HG03060 (cell line): ENCODE results near the gene TERB1.

Experiments
- ATAC-seq: cut with Tn5 transposase; IDR thresholded peaks from one replicate; pipeline ENCODE4 v1.9.1; 2021; ENCODE audit warnings: low read depth, moderate number of reproducible peaks; ENCODE audit not compliant: unreplicated experiment

The TERB1 gene

GRCh38 chr16:66801320-66802105, at the start of gene TERB1:
TERB1 (minus strand) TSS chr16:66801584; CDS start chr16:66796798, 4,786 bp downstream.
- ATAC-seq, result no peak

GRCh38 chr16:66850115-66850815, 48.9 kb upstream of the TERB1 start:
- no peak for ATAC-seq

DNA sequence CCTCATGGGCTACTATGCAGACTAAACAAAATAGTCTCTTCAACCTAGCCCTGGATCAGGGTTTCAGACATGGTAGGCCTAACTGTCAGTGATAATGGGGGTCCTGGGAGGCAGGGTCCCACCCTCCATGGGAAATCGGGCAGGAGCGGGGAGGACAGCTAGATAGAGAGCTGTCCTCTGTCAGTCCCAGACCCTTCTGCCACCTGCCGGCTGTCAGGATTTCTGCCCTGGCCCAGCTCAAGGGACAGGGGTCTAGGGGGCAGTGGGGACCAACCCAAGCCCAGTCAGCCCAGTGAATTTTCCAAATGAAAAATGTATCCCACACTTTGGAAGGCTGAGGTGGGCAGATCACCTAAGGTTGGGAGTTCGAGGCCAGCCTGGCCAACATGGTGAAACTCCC, 48.2 kb upstream of the TERB1 start:
- no peak for ATAC-seq

DNA sequence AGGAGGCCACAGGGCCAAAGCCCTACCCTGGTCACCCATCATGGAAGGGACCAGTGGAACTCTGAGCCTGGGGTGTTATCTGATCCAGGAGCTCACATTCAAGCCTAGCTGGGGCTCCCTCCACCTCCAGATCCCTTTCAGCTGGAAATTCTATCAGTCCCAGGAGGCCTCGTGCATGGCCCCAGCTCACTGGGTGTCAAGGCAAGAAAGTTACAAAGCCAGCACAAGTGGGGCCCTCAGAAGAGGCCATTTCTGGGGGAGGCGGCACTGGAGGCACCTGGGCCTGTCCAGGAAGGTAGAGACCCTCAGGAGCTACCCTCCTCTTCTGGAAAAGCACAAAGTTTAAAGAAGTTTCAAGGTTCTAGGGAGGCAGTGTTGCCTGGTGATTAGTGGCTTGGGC, 47.6 kb upstream of the TERB1 start:
- no peak for ATAC-seq

GRCh38 chr16:66848172-66848571, 46.8 kb upstream of the TERB1 start:
- no peak for ATAC-seq

- no peak for ATAC-seq
These were observed 46.2 kb upstream of the TERB1 start for GRCh38 chr16:66847533-66848067.

GRCh38 chr16:66846831-66847230, 45.4 kb upstream of the TERB1 start:
- no peak for ATAC-seq

- ATAC-seq, result no peak
These were observed 44.9 kb upstream of the TERB1 start for GRCh38 chr16:66846266-66846665.

GRCh38 chr16:66845791-66846221, 44.4 kb upstream of the TERB1 start:
- ATAC-seq, result no peak

- no peak for ATAC-seq
These were observed 43.7 kb upstream of the TERB1 start for GRCh38 chr16:66845080-66845410.

- ATAC-seq, result no peak
These were observed 43.1 kb upstream of the TERB1 start, which contains the start of gene CA7 for GRCh38 chr16:66844342-66845079. CA7 (plus strand) TSS chr16:66844414; CDS start chr16:66844488, 74 bp downstream.

GRCh38 chr16:66844009-66844341, 42.6 kb upstream of the TERB1 start:
- no peak for ATAC-seq

- ATAC-seq, result no peak
These were observed 41.8 kb upstream of the TERB1 start for GRCh38 chr16:66843191-66843590.

- ATAC-seq, result no peak
These were observed 41.4 kb upstream of the TERB1 start for GRCh38 chr16:66842765-66843164.

- ATAC-seq, result no peak
These were observed 40.0 kb upstream of the TERB1 start for GRCh38 chr16:66841366-66841765.

- no peak for ATAC-seq
These were observed 39.5 kb upstream of the TERB1 start for GRCh38 chr16:66840883-66841282.

GRCh38 chr16:66834746-66835145, 33.4 kb upstream of the TERB1 start:
- ATAC-seq, result no peak

DNA sequence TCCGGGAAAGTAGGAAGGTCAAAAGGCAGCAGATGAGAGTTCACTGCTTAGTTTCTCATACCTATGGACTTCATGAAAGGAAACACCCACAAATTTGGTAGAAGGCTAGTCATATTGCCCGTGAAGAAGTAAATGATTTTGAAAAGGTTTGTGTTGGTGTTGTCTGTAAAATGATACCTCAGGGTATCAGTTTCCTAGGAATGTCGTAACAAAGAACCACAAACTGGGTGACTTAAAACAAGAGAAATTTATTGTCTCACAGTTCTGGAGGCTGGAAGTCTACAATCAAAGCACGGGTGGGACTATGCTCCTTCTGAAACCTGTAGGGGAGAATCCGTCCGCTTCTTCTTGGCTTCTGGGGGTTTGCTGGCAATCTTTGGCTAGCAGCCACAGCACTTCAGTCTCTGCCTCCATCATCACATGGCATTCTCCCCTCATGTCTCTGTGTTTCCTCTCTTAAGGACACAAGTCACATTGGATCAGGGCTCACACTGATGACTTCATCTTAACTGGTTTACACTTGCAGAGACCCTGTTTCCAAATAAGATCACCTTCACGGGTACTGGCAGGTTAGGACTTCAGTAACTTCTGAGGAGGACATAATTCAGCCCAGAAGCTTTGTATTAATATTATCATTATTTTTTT, 31.4 kb upstream of the TERB1 start:
- no peak for ATAC-seq

DNA sequence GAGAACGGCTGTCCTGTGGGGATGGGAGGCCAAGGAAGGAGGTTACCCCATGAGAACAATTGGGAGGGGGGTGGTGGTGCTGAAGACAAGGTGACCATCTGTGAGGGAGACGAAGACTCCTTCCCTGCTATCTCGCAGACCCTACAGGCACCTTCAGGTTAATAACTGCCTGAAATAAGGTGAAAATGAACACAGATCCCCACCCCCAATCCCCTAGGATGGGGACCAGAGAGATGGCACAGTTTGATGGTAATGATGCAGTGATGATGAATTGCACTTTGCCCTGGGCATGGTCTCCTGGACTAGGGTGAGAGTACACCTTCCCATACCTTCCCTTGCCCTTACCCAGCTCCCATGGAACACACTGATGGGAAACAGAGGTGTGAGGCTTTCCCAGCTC, 30.8 kb upstream of the TERB1 start:
- no peak for ATAC-seq
